GM06990 (cell line): ENCODE measurements around the gene LAMA1.

Experiments
- DNase-seq: peaks from one replicate; pipeline ENCODE4 v3.0.0-alpha.2; 2011; ENCODE audit not compliant: insufficient read length; ENCODE audit errors: extremely low read depth
- H3K27me3 ChIP-seq: replicated peaks from 2 replicates; pipeline ENCODE4 v1.6.0; 2011; ENCODE audit warnings: low read length; ENCODE audit not compliant: control insufficient read depth, insufficient read depth
- H3K36me3 ChIP-seq: 2 replicates; pipeline ENCODE4 v1.5.1; 2011; ENCODE audit warnings: low read length; ENCODE audit not compliant: control insufficient read depth, insufficient read depth
- H3K4me3 ChIP-seq: replicated peaks from 2 replicates; pipeline ENCODE4 v1.5.1; 2011; ENCODE audit warnings: low read depth, mild to moderate bottlenecking, control low read depth, low read length
- TF ChIP-seq, protein P1 (sequence below): IDR thresholded peaks from 2 replicates; pipeline ENCODE4 v1.5.1; 2011; ENCODE audit warnings: low read length, control low read depth, mild to moderate bottlenecking, inconsistent platforms; ENCODE audit not compliant: insufficient read depth, poor library complexity, severe bottlenecking

The LAMA1 gene

DNA sequence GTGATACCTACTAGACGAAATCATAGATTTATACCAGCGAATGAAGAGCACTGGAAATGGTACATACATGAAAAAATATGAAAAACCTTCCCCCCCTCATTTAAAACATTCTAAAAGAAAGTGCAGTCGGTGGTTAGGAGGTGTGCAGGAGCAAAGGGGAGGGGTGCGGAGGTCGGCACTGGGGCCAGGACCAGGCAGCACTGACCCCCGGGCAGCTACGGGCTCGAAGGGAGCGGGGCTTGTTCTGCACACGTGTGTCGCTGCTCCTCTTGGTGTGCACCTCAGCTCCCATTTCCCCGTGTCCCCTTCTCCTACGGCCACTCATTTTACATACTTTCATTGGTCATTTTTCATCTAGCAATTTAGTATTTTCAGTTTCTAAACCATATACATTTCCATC is 89.0 kb downstream of the LAMA1 start:
- H3K4me3 ChIP-seq, result no peak overlapping the region
- DNase-seq, result no peak
- no peaks in the 10 kb centered on the region for H3K27me3 ChIP-seq
- TF ChIP-seq, protein P1, sequence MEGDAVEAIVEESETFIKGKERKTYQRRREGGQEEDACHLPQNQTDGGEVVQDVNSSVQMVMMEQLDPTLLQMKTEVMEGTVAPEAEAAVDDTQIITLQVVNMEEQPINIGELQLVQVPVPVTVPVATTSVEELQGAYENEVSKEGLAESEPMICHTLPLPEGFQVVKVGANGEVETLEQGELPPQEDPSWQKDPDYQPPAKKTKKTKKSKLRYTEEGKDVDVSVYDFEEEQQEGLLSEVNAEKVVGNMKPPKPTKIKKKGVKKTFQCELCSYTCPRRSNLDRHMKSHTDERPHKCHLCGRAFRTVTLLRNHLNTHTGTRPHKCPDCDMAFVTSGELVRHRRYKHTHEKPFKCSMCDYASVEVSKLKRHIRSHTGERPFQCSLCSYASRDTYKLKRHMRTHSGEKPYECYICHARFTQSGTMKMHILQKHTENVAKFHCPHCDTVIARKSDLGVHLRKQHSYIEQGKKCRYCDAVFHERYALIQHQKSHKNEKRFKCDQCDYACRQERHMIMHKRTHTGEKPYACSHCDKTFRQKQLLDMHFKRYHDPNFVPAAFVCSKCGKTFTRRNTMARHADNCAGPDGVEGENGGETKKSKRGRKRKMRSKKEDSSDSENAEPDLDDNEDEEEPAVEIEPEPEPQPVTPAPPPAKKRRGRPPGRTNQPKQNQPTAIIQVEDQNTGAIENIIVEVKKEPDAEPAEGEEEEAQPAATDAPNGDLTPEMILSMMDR, result no peak
- H3K36me3 ChIP-seq, result no peaks in the 10 kb centered on the region

GRCh38 chr18:7025194-7025593 is 92.4 kb downstream of the LAMA1 start:
- no peaks in the 10 kb centered on the region; the same call in 1 of the 2 replicates for H3K27me3 ChIP-seq
- H3K36me3 ChIP-seq, result no peaks in the 10 kb centered on the region
- DNase-seq, result no peak
- TF ChIP-seq, protein P1, result no peak
- no peak overlapping the region for H3K4me3 ChIP-seq

DNA sequence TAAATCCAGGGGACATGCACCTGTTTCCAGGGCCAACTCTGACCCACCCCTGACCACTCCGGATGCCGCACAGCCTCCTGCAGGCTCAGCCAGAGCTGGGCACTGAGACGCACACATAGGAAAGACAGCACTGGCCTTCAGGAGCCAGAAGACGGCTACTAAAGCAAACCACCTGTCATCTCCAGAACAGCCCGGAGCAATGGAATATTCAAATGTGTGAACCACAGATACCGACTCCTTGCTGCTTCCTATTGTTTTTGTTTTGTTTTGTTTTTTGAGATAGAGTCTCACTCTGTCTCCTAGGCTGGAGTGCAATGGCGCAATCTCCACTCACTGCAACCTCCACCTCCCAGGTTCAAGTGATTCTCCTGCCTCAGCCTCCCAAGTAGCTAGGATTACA is 94.0 kb downstream of the LAMA1 start:
- no peaks in the 10 kb centered on the region; the same call in 1 of the 2 replicates for H3K27me3 ChIP-seq
- TF ChIP-seq, protein P1, result no peak
- DNase-seq, result no peak
- no peak overlapping the region for H3K4me3 ChIP-seq
- no peaks in the 10 kb centered on the region for H3K36me3 ChIP-seq

DNA sequence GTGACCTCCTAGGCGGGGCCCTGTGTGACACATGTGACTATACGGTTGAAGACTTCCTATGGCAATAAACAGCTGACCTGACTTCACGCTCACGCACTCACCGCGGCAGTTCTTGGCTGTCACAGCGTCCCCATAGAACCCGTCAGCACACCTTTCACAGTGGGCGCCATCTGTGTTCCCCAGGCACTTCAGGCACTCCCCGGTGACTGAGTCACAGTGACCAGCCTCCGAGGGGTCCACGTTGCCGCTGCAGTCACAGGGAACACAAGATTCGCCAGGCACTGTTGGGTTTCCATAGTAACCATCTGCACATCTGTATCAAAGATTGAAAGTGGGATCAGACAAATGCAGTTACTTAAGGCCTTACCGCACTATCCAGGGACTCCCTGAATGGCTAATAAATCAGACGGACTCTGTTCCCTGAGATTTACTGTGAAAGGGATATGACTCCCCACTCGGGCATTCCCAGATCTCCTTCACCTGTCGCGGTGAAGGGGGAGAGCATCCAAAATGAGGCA is 94.5 kb downstream of the LAMA1 start:
- Histone ChIP-seq H3K27me3 (no peaks in the 10 kb centered on the region; the same call in 1 of the 2 replicates), H3K36me3 (no peaks in the 10 kb centered on the region), H3K4me3 (no peak overlapping the region)
- TF ChIP-seq, protein P1, result no peak
- no peak for DNase-seq

DNA sequence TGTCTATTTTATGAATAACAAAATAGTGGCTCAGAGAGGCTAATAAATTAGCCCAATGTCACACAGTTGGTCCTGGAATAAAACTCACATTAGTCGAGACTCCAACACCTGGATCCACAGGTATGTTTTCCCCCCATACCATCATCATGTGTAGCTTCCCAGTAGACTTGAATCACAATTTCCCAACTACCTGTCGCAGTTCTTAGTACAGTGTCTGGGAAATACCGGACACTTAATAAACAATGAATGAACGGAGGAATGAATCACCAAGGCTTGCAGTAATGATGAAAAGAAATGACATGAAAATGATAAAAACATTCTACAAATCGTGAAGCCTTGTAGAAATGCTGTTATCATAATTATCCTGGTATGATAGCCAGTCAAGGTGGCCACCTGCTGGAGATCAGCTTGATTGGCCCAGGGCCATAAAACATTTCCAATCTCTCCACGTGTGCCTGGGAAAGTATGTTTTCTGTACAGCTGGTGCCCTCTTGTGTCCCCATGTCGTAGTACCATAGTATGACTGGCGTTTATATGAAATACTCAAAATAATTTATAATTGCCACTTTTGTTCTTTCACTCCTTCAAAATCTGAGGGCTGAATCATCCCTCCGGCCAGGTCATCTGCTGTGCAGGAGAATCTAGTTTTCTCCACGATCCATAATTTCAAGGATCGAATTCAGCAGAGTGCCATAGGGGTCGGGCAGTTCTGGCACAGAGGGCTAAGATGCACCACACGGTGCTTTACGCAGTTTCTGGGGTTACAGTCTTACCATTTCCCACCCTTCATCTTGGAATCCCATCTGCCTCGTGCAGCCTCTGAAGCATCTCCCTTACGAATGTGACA is 95.4 kb downstream of the LAMA1 start:
- no peak for DNase-seq
- TF ChIP-seq, protein P1, result peak; percentile 21
- Histone ChIP-seq H3K36me3 (no peaks in the 10 kb centered on the region), H3K27me3 (no peaks in the 10 kb centered on the region; the same call in 1 of the 2 replicates), H3K4me3 (no peak overlapping the region)
